Effector memory CD4-positive, alpha-beta T cell (primary cell): ENCODE data around the gene ILF3.
A peak's percentile ranks its signal among the peaks of the same experiment; 100 is the strongest.

Experiments used
- DNase-seq, 3 donors: peaks; one replicate each; pipeline ENCODE4 v3.0.0-alpha.2; 2020
- H3K27ac ChIP-seq: 2 replicates; pipeline ENCODE4 v1.7.0; 2013; ENCODE audit warnings: mild to moderate bottlenecking, low read length, moderate library complexity; ENCODE audit not compliant: insufficient read depth, poor library complexity, severe bottlenecking
- H3K27me3 ChIP-seq: replicated peaks from 2 replicates; pipeline ENCODE4 v1.7.0; 2013; ENCODE audit warnings: mild to moderate bottlenecking, low read length; ENCODE audit not compliant: insufficient read depth, control insufficient read depth, poor library complexity, severe bottlenecking
- H3K36me3 ChIP-seq: 2 replicates; pipeline ENCODE4 v1.7.0; 2013; ENCODE audit warnings: mild to moderate bottlenecking, low read length, moderate library complexity; ENCODE audit not compliant: control insufficient read depth, insufficient read depth
- H3K4me1 ChIP-seq: 2 replicates; pipeline ENCODE4 v1.7.0; 2013; ENCODE audit warnings: low read length, mild to moderate bottlenecking; ENCODE audit not compliant: control insufficient read depth, insufficient read depth, poor library complexity, severe bottlenecking
- H3K4me3 ChIP-seq: 2 replicates; pipeline ENCODE4 v1.7.0; 2013; ENCODE audit warnings: low read length, low read depth, mild to moderate bottlenecking; ENCODE audit not compliant: insufficient read depth, poor library complexity, severe bottlenecking
- H3K9me3 ChIP-seq: 2 replicates; pipeline ENCODE4 v1.7.0; 2013; ENCODE audit warnings: mild to moderate bottlenecking, low read length, moderate library complexity; ENCODE audit not compliant: control insufficient read depth
- total RNA-seq, 3 donors: gene quantifications; one replicate each; lab custom pipeline; 2026; lab: John Stamatoyannopoulos, UW

Gene ILF3
- 566 to 583 (median 580) reads per million in 3 donors for total RNA-seq

GRCh38 chr19:10653732-10654609, at the start of gene ILF3:
TSS of gene ILF3 (plus strand) at chr19:10654346. CDS start at chr19:10670606, 16,260 bp downstream.
- Histone ChIP-seq H3K36me3 (peaks cover 4% of the 10 kb centered on the region), H3K27ac (peak within 1 kb of the TSS; percentile 99), H3K4me1 (peaks cover 37% of the 10 kb centered on the region), H3K27me3 (no peaks in the 10 kb centered on the region), H3K4me3 (peak within 1 kb of the TSS; percentile 92), H3K9me3 (no peaks in the 10 kb centered on the region)
- DNase-seq, result peak; percentile 100

- Histone ChIP-seq H3K27me3 (no peaks in the 10 kb centered on the region), H3K27ac (peak overlapping the region; percentile 99), H3K4me3 (peak overlapping the region; percentile 82), H3K9me3 (no peaks in the 10 kb centered on the region), H3K4me1 (peaks cover 16% of the 10 kb centered on the region), H3K36me3 (no peaks in the 10 kb centered on the region)
- DNase-seq, result peak in 1 of 3 donors; percentile 2
These were observed 49.6 kb upstream of the ILF3 start for GRCh38 chr19:10604460-10604980.

GRCh38 chr19:10611907-10612306, 42.2 kb upstream of the ILF3 start:
- H3K9me3 ChIP-seq, result no peaks in the 10 kb centered on the region
- no peaks in the 10 kb centered on the region for H3K27me3 ChIP-seq
- H3K4me1 ChIP-seq, result peaks cover 8% of the 10 kb centered on the region
- H3K27ac ChIP-seq, result no peak overlapping the region
- no peaks in the 10 kb centered on the region for H3K36me3 ChIP-seq
- H3K4me3 ChIP-seq, result no peak overlapping the region
- no peak for DNase-seq

GRCh38 chr19:10612499-10613119, 41.5 kb upstream of the ILF3 start:
- H3K4me3 ChIP-seq, result no peak overlapping the region
- H3K27me3 ChIP-seq, result no peaks in the 10 kb centered on the region
- H3K9me3 ChIP-seq, result no peaks in the 10 kb centered on the region
- peaks cover 8% of the 10 kb centered on the region for H3K4me1 ChIP-seq
- no peak overlapping the region for H3K27ac ChIP-seq
- no peak for DNase-seq
- no peaks in the 10 kb centered on the region for H3K36me3 ChIP-seq

- Histone ChIP-seq H3K9me3 (no peaks in the 10 kb centered on the region), H3K27me3 (no peaks in the 10 kb centered on the region), H3K4me1 (peaks cover 8% of the 10 kb centered on the region), H3K27ac (no peak overlapping the region), H3K36me3 (no peaks in the 10 kb centered on the region), H3K4me3 (no peak overlapping the region)
- DNase-seq, result no peak
These were observed 38.6 kb upstream of the ILF3 start for GRCh38 chr19:10615429-10616023.

- Histone ChIP-seq H3K36me3 (no peaks in the 10 kb centered on the region), H3K9me3 (no peaks in the 10 kb centered on the region), H3K4me3 (no peak overlapping the region), H3K27ac (no peak overlapping the region), H3K27me3 (no peaks in the 10 kb centered on the region), H3K4me1 (peaks cover 11% of the 10 kb centered on the region)
- DNase-seq, result no peak
These were observed 36.6 kb upstream of the ILF3 start for GRCh38 chr19:10617409-10618121.

- Histone ChIP-seq H3K4me3 (no peak overlapping the region), H3K36me3 (no peaks in the 10 kb centered on the region), H3K27ac (no peak overlapping the region), H3K27me3 (no peaks in the 10 kb centered on the region), H3K9me3 (no peaks in the 10 kb centered on the region), H3K4me1 (peaks cover 11% of the 10 kb centered on the region)
- no peak for DNase-seq
These were observed 35.3 kb upstream of the ILF3 start for GRCh38 chr19:10618846-10619245.

- H3K4me3 ChIP-seq, result no peak overlapping the region
- no peak for DNase-seq
- H3K4me1 ChIP-seq, result peaks cover 21% of the 10 kb centered on the region
- H3K27ac ChIP-seq, result no peak overlapping the region
- no peaks in the 10 kb centered on the region for H3K27me3 ChIP-seq
- H3K36me3 ChIP-seq, result no peaks in the 10 kb centered on the region
- H3K9me3 ChIP-seq, result no peaks in the 10 kb centered on the region
These were observed 33.4 kb upstream of the ILF3 start for GRCh38 chr19:10620786-10621185.

GRCh38 chr19:10621966-10622365, 32.2 kb upstream of the ILF3 start:
- H3K27ac ChIP-seq, result no peak overlapping the region
- H3K36me3 ChIP-seq, result peaks cover 7% of the 10 kb centered on the region
- H3K4me3 ChIP-seq, result no peak overlapping the region
- no peaks in the 10 kb centered on the region for H3K27me3 ChIP-seq
- H3K9me3 ChIP-seq, result no peaks in the 10 kb centered on the region
- H3K4me1 ChIP-seq, result peaks cover 19% of the 10 kb centered on the region
- DNase-seq, result no peak
